NCI-H510A treated with DMSO at 0.1 percent for 48 hours (cell line): ENCODE results near the gene PLXDC2.
"Not testable (repeated sequence)": the region's sequence is repeated elsewhere in the genome, so short reads cannot be mapped to it uniquely, and the experiment has no call there.

Source experiments
- DNase-seq: peaks from one replicate; lab custom pipeline; 2025; lab: John Stamatoyannopoulos, UW

The PLXDC2 gene

DNA sequence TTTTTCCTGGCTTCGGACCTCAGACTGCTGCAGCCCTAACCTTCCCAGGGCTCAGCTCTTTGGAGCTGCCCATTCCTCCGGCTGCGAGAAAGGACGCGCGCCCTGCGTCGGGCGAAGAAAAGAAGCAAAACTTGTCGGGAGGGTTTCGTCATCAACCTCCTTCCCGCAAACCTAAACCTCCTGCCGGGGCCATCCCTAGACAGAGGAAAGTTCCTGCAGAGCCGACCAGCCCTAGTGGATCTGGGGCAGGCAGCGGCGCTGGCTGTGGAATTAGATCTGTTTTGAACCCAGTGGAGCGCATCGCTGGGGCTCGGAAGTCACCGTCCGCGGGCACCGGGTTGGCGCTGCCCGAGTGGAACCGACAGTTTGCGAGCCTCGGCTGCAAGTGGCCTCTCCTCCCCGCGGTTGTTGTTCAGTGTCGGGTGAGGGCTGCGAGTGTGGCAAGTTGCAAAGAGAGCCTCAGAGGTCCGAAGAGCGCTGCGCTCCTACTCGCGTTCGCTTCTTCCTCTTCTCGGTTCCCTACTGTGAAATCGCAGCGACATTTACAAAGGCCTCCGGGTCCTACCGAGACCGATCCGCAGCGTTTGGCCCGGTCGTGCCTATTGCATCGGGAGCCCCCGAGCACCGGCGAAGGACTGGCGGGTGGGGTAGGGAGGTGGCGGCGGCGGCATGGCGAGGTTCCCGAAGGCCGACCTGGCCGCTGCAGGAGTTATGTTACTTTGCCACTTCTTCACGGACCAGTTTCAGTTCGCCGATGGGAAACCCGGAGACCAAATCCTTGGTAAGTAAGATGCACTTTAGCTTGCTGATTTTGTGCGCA is at the start of gene PLXDC2:
Gene PLXDC2 (plus strand): TSS at position 22 of the 820 bp plus-strand sequence.
- DNase-seq, result peak; percentile 23

DNA sequence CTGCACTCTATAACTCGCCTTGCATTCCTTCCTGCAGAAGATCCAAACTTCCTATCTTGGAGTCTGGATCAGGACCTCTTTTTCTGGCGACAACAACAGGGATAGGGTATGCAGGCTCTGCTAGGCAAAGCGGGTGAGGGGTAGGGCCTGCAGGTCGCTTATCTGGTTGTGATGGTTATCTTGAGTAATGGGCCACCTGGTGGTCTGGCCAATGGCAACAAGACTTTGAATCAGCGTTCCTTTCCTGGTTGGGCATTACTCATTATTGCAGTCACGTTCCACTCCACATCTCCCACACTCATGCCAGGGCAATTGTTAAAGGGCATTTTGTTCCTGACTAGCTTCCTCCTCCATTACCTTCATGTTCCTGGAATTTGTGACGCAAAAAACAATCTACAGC is 48.4 kb upstream of the PLXDC2 start:
- no peak for DNase-seq

GRCh38 chr10:19769826-19770225 is 46.4 kb upstream of the PLXDC2 start:
- not testable (repeated sequence) for DNase-seq

GRCh38 chr10:19772972-19773371 is 43.3 kb upstream of the PLXDC2 start:
- DNase-seq, result no peak

GRCh38 chr10:19775296-19775695 is 40.9 kb upstream of the PLXDC2 start:
- DNase-seq, result no peak

GRCh38 chr10:19777806-19778205 is 38.4 kb upstream of the PLXDC2 start:
- DNase-seq, result no peak

DNA sequence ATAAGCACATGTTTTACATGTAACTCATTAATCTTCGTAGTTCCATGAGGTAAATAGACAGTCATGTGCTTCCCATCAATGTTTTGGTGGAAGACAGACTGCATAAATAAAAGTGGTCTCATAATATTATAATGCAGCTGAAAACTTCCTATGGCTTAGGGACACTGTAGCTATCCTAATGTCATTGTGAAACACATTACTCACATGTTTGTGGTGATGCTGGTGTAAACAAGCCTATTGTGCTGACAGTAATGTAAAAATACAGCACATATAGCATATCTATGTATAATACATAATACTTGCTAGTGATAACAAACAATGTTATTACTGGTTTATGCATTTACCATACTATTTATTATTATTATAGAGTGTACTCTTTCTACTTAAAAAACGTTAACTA is 37.2 kb upstream of the PLXDC2 start:
- DNase-seq, result no peak

- DNase-seq, result no peak
Measured at GRCh38 chr10:19782430-19783089, 33.7 kb upstream of the PLXDC2 start.

DNA sequence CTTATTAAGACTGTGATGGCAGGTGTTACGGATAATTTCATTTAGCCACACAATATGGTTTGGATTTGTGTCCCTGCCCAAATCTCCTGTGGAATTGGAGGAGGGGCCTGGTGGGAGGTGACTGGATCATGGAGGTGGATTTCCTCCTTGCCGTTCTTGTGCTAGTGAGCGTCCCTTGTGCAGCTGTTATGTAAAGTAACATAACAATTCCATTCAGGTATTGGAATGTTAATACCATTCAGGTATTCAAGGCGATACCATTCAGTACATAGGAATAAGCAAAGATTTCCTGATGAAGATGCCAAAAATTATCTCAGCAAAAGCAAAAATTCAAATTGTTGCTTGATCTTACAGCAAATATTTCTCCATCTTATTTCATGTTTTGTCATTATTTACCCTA is 32.5 kb upstream of the PLXDC2 start:
- no peak for DNase-seq

DNA sequence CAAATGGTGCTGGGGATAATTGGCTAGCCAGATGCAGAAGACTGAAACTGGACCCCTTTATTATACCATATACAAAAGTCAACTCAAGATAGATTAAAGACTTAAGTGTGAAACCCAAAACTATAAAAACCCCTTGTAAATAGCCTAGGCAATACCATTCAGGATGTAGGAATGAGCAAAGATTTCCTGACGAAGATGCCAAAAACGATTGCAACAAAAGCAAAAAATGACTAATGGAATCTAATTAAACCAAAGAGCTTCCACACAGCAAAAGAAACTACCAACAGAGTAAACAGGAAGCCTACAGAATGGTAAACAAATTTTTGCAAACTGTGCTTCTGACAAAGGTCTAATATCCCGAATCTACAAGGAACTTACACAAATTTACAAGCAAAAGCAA is 30.9 kb upstream of the PLXDC2 start:
- DNase-seq, result no peak

- peak; percentile 19 for DNase-seq
Measured at GRCh38 chr10:19788075-19788686, 28.1 kb upstream of the PLXDC2 start.

GRCh38 chr10:19788902-19789301 is 27.3 kb upstream of the PLXDC2 start:
- DNase-seq, result no peak

GRCh38 chr10:19789607-19790006 is 26.6 kb upstream of the PLXDC2 start:
- no peak for DNase-seq

- DNase-seq, result no peak
Measured at GRCh38 chr10:19791032-19791431, 25.2 kb upstream of the PLXDC2 start.

DNA sequence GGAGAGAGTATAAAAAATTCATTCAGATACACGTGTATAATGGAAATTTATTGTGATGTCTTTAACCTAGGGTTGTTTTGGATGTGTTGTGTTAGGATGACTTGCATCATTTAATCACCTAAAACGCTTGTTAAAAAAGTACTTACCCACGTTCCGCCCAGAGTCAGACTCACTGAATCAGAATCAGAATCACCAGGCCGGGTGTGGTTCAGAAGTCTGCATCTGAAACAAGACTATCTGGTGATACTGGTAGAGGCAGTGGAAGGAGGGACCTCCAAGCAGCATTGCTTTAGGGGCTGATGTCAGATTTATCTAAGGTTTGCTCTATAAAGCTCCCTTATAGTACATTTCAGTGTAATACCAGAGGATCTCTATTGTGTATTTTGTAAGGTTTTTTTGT is 20.5 kb upstream of the PLXDC2 start:
- DNase-seq, result no peak

- DNase-seq, result no peak
Measured at GRCh38 chr10:19800161-19800560, 16.1 kb upstream of the PLXDC2 start.

DNA sequence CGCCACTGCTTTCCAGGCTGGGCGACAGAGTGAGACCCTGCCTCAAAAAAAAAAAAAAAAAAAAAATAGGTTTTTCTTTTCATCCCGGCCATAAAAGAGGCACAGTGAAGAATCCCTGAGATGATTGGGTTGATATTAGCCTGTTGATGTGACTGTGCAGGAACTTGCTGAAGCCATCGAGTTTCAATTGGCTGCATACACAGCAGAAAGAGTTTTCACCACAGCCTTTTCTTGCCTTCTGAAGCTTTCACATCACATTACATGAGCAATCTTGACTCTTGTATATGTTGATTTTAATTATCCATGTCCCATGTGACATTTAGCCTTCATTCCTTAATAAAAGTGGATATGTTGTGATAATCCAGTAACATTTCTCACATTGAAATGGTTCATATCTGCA is 14.9 kb upstream of the PLXDC2 start:
- no peak for DNase-seq

- DNase-seq, result no peak
Measured at GRCh38 chr10:19803676-19804075, 12.6 kb upstream of the PLXDC2 start.

DNA sequence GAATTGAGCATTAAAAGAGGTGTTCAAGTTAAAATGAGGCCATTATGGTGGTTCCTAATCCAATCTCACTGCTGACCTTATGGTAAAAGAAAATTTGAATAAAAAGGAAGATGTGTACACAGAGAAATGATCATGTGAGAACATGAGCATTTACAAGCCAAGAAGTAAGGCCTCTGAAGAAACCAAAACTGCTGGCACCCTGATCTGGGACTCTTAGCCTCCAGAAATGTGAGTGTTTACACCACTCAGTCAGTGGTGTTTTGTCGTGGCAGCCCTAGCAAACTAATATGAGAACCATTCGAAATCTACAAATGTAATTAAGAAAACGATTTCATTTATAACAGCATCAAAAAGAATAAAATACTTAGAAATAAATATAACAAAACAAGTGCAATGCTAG is 6.8 kb upstream of the PLXDC2 start:
- no peak for DNase-seq

DNA sequence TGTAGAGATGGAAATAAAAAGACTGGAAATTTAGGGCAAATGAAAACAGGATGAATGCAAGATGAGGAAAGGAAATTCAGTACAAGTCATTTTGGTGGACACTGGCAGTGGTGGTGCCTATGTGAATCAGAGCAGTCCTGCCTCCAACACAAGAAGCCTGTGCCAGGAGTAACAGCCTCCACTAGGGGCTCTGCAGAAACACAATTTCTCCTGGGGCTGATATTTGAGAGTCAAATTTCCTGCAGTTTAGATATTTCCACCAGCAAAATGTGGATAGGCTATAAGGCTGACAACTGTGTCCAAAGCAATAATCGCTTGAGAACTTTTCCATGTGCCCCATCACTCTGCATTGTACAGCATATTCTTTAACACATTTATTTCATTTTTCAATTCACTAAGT is 4.7 kb upstream of the PLXDC2 start:
- DNase-seq, result no peak

DNA sequence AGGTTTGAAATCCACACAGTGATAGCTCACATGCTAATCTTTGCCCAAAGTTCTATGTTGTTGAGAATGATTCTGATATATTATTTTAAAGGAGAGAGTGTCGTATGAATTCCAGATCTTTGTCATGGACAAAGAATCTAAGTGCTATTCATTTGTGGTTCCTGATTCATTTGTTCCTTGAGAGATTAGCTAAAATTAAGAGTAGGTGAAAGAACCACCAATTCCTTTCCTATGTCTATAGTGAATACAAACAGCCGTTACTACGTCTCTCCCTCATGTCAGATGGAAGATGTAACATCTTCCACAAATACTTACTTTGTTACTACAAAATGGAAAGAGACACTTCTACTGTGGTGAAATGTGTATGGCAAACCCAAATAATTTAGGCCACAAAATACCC is 3.3 kb upstream of the PLXDC2 start:
- no peak for DNase-seq

GRCh38 chr10:19815036-19815730 is 1.0 kb upstream of the PLXDC2 start:
- DNase-seq, result no peak
